HG03025 (cell line): Measurements from ENCODE around the gene ORAI3.
A peak's percentile ranks its signal among the peaks of the same experiment; 100 is the strongest.

ENCODE experiments used
- ATAC-seq: cut with Tn5 transposase; IDR thresholded peaks from one replicate; pipeline ENCODE4 v1.9.1; 2021; ENCODE audit warnings: mild to moderate bottlenecking, moderate library complexity; ENCODE audit not compliant: unreplicated experiment, low FRiP score

The ORAI3 gene

GRCh38 chr16:30946671-30947540 lies 2.0 kb upstream of the ORAI3 start:
- no peak for ATAC-seq

GRCh38 chr16:30947541-30947858 lies 1.4 kb upstream of the ORAI3 start:
- no peak for ATAC-seq

- ATAC-seq = no peak
Measured at GRCh38 chr16:30947859-30948666, 805 bp upstream of the ORAI3 start.

- no peak for ATAC-seq
Measured at GRCh38 chr16:30949650-30950515, 1.0 kb downstream of the ORAI3 start.

- no peak for ATAC-seq
Measured at GRCh38 chr16:30950516-30951065, 1.7 kb downstream of the ORAI3 start.

- no peak for ATAC-seq
Measured at GRCh38 chr16:30951193-30951592, 2.3 kb downstream of the ORAI3 start.

- ATAC-seq = no peak
Measured at GRCh38 chr16:30951750-30952149, 2.9 kb downstream of the ORAI3 start.

- ATAC-seq = no peak
Measured at GRCh38 chr16:30953111-30953510, 4.2 kb downstream of the ORAI3 start.

GRCh38 chr16:30953511-30954124 lies 4.8 kb downstream of the ORAI3 start:
- no peak for ATAC-seq

GRCh38 chr16:30954993-30955392 lies 6.1 kb downstream of the ORAI3 start:
- no peak for ATAC-seq

GRCh38 chr16:30956601-30957455 lies 8.0 kb downstream of the ORAI3 start:
- ATAC-seq = no peak

GRCh38 chr16:30957456-30958174 lies 8.7 kb downstream of the ORAI3 start, which contains the start of gene SETD1A:
SETD1A (plus strand) TSS chr16:30957754; CDS start chr16:30958732, 978 bp downstream.
- peak; percentile 67 for ATAC-seq

- peak; percentile 11 for ATAC-seq
Measured at GRCh38 chr16:30958175-30959079, 9.6 kb downstream of the ORAI3 start.

GRCh38 chr16:30961384-30961783 lies 12.5 kb downstream of the ORAI3 start:
- no peak for ATAC-seq

- no peak for ATAC-seq
Measured at GRCh38 chr16:30963925-30964511, 15.2 kb downstream of the ORAI3 start.

GRCh38 chr16:30964574-30965226 lies 15.8 kb downstream of the ORAI3 start:
- ATAC-seq = no peak

- no peak for ATAC-seq
Measured at GRCh38 chr16:30965436-30965835, 16.6 kb downstream of the ORAI3 start.
